Uterus (tissue), 2 donors: ENCODE measurements around the gene DYRK2.
"Not testable (repeated sequence)": the region's sequence is repeated elsewhere in the genome, so short reads cannot be mapped to it uniquely, and the experiment has no call there.

Experiments
- CTCF ChIP-seq, 4 experiments: fragments of 200-600 bp in 2 of 4; fragments of 450-650 bp in 2 of 4; sonication (generic) in 2 of 4; IDR thresholded peaks; one replicate each; pipeline ENCODE4 v1.5.1; 2016 to 2019; ENCODE audit warnings: antibody characterized with exemption in 4 of 4, mild to moderate bottlenecking in 2 of 4, moderate library complexity in 1 of 4
- POLR2A ChIP-seq, 2 donors: fragments of 450-650 bp; IDR thresholded peaks; one replicate each; pipeline ENCODE4 v1.6.1; 2016; ENCODE audit warnings: antibody characterized with exemption in 2 of 2, mild to moderate bottlenecking in 1 of 2, moderate library complexity in 1 of 2

DNA sequence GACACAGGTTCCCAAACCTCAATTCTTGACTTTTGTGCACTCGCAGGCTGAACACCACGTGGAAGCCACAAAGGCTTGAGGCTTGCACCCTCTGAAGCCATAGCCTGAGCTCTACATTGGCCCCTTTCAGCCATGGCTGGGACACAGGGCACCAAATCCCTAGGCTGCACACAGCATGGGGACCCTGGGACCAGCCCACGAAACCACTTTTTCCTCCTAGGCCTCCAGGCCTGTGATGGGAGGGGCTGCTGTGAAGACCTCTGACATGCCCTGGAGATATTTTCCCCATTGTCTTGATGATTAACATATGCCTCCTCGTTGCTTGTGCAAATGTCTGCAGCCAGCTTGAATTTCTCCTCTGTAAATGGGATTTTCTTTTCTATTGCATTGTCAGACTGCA, 25.0 kb downstream of the DYRK2 start:
- TF ChIP-seq POLR2A, CTCF (IDR thresholded peaks at IDR 0.05): not testable (repeated sequence)
